GM20431 (cell line): ENCODE results near the gene GCGR.

ENCODE experiments used
- in situ Hi-C: fragments of 300-500 bp; cut with MseI, MboI; formaldehyde crosslinking; loops from one replicate; pipeline ENCODE4 v1.15.0; 2020; ENCODE audit warnings: low sequenced_read_pairs; ENCODE audit not compliant: unreplicated experiment

GCGR gene

GRCh38 chr17:81811705-81812570 lies 8.0 kb downstream of the GCGR start:
- in situ Hi-C loops, result no loop called here

GRCh38 chr17:81812571-81813370 lies 8.8 kb downstream of the GCGR start:
- in situ Hi-C loops, result no loop called here

GRCh38 chr17:81813371-81813684 lies 9.4 kb downstream of the GCGR start:
- in situ Hi-C loops, result no loop called here

GRCh38 chr17:81813861-81814683 lies 10.1 kb downstream of the GCGR start:
- in situ Hi-C loops, result no loop called here

GRCh38 chr17:81814748-81815645 lies 11.0 kb downstream of the GCGR start:
- in situ Hi-C loops, result no loop called here

- in situ Hi-C loops, result no loop called here
Measured at GRCh38 chr17:81815646-81815986, 11.7 kb downstream of the GCGR start.

GRCh38 chr17:81817758-81818147 lies 13.8 kb downstream of the GCGR start:
- in situ Hi-C loops, result no loop called here

- in situ Hi-C loops, result no loop called here
Measured at GRCh38 chr17:81819708-81820107, 15.8 kb downstream of the GCGR start.

GRCh38 chr17:81821147-81821546 lies 17.2 kb downstream of the GCGR start:
- in situ Hi-C loops, result no loop called here

GRCh38 chr17:81821603-81822311 lies 17.8 kb downstream of the GCGR start:
- in situ Hi-C loops, result no loop called here

- in situ Hi-C loops, result no loop called here
Measured at GRCh38 chr17:81822312-81822637, 18.3 kb downstream of the GCGR start.

GRCh38 chr17:81822996-81823819 lies 19.3 kb downstream of the GCGR start:
- in situ Hi-C loops, result no loop called here

- in situ Hi-C loops, result no loop called here
Measured at GRCh38 chr17:81823820-81824550, 20.0 kb downstream of the GCGR start.

- in situ Hi-C loops, result no loop called here
Measured at GRCh38 chr17:81824595-81824994, 20.6 kb downstream of the GCGR start.

GRCh38 chr17:81825841-81826466 lies 22.0 kb downstream of the GCGR start:
- in situ Hi-C loops, result no loop called here

- in situ Hi-C loops, result no loop called here
Measured at GRCh38 chr17:81828656-81829055, 24.7 kb downstream of the GCGR start.

GRCh38 chr17:81829858-81830257 lies 25.9 kb downstream of the GCGR start:
- in situ Hi-C loops, result no loop called here
